ENCODE measurements around the gene RGS4.
"Not testable (repeated sequence)": the region's sequence is repeated elsewhere in the genome, so short reads cannot be mapped to it uniquely, and the experiment has no call there.

Gene RGS4

GRCh38 chr1:163076981-163077761 lies 8.0 kb downstream of the RGS4 start:
- no peaks in the 10 kb centered on the region for H3K4me1 ChIP-seq (ENCODE audit: control insufficient read depth in 2 of 2, insufficient read depth in 2 of 2, low read length in 2 of 2)
- H3K9ac ChIP-seq (ENCODE audit: low read depth in 1 of 2, low read length in 2 of 2): no peak overlapping the region
- no peaks in the 10 kb centered on the region for H3K27me3 ChIP-seq (ENCODE audit: control insufficient read depth in 2 of 2, insufficient read depth in 2 of 2, low read length in 2 of 2)
- H3K27ac ChIP-seq (ENCODE audit: low read depth in 2 of 2, low read length in 2 of 2): no peak overlapping the region
- H3K9me3 ChIP-seq (ENCODE audit: control insufficient read depth in 2 of 2, low read length in 2 of 2): no peaks in the 10 kb centered on the region
- no peak overlapping the region for H3K4me3 ChIP-seq (ENCODE audit: low read length in 2 of 2)
- no peaks in the 10 kb centered on the region for H3K36me3 ChIP-seq (ENCODE audit: control insufficient read depth in 2 of 2, insufficient read depth in 2 of 2, low read length in 2 of 2)

GRCh38 chr1:163082971-163083370 lies 13.8 kb downstream of the RGS4 start:
- no peak overlapping the region for H3K9ac ChIP-seq (ENCODE audit: low read depth in 1 of 2, low read length in 2 of 2)
- no peaks in the 10 kb centered on the region for H3K27me3 ChIP-seq (ENCODE audit: control insufficient read depth in 2 of 2, insufficient read depth in 2 of 2, low read length in 2 of 2)
- H3K27ac ChIP-seq (ENCODE audit: low read depth in 2 of 2, low read length in 2 of 2): no peak overlapping the region
- H3K36me3 ChIP-seq (ENCODE audit: control insufficient read depth in 2 of 2, insufficient read depth in 2 of 2, low read length in 2 of 2): no peaks in the 10 kb centered on the region
- H3K9me3 ChIP-seq (ENCODE audit: control insufficient read depth in 2 of 2, low read length in 2 of 2): no peaks in the 10 kb centered on the region
- no peaks in the 10 kb centered on the region for H3K4me1 ChIP-seq (ENCODE audit: control insufficient read depth in 2 of 2, insufficient read depth in 2 of 2, low read length in 2 of 2)
- no peak overlapping the region for H3K4me3 ChIP-seq (ENCODE audit: low read length in 2 of 2)

DNA sequence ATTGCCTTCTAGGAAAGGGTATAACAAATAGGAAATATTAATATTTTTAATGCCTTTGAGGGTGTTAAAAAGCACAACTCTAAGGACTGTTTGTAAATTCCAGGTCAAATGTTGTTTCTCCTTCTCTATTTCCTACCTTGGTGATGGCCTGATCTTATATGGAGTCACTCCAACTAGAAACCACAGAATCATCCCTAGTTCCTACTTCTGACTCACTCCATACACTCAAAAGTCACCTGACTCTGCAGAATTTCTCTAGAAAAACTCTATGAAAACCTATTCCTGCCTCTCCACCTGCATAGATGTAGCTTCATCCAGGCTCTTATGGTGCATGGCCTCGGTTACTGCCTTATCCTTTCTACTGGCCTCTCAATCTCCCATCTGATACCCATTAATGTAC lies 14.5 kb downstream of the RGS4 start:
- Histone ChIP-seq H3K36me3 (ENCODE audit: control insufficient read depth in 2 of 2, insufficient read depth in 2 of 2, low read length in 2 of 2) (no peaks in the 10 kb centered on the region), H3K4me3 (ENCODE audit: low read length in 2 of 2) (no peak overlapping the region), H3K4me1 (ENCODE audit: control insufficient read depth in 2 of 2, insufficient read depth in 2 of 2, low read length in 2 of 2) (no peaks in the 10 kb centered on the region), H3K27ac (ENCODE audit: low read depth in 2 of 2, low read length in 2 of 2) (no peak overlapping the region), H3K27me3 (ENCODE audit: control insufficient read depth in 2 of 2, insufficient read depth in 2 of 2, low read length in 2 of 2) (no peaks in the 10 kb centered on the region), H3K9me3 (ENCODE audit: control insufficient read depth in 2 of 2, low read length in 2 of 2) (no peaks in the 10 kb centered on the region), H3K9ac (ENCODE audit: low read depth in 1 of 2, low read length in 2 of 2) (no peak overlapping the region)

GRCh38 chr1:163084330-163084729 lies 15.2 kb downstream of the RGS4 start:
- no peaks in the 10 kb centered on the region for H3K4me1 ChIP-seq (ENCODE audit: control insufficient read depth in 2 of 2, insufficient read depth in 2 of 2, low read length in 2 of 2)
- H3K9me3 ChIP-seq (ENCODE audit: control insufficient read depth in 2 of 2, low read length in 2 of 2): no peaks in the 10 kb centered on the region
- H3K4me3 ChIP-seq (ENCODE audit: low read length in 2 of 2): no peak overlapping the region
- no peak overlapping the region for H3K27ac ChIP-seq (ENCODE audit: low read depth in 2 of 2, low read length in 2 of 2)
- H3K27me3 ChIP-seq (ENCODE audit: control insufficient read depth in 2 of 2, insufficient read depth in 2 of 2, low read length in 2 of 2): no peaks in the 10 kb centered on the region
- no peak overlapping the region for H3K9ac ChIP-seq (ENCODE audit: low read depth in 1 of 2, low read length in 2 of 2)
- no peaks in the 10 kb centered on the region for H3K36me3 ChIP-seq (ENCODE audit: control insufficient read depth in 2 of 2, insufficient read depth in 2 of 2, low read length in 2 of 2)

DNA sequence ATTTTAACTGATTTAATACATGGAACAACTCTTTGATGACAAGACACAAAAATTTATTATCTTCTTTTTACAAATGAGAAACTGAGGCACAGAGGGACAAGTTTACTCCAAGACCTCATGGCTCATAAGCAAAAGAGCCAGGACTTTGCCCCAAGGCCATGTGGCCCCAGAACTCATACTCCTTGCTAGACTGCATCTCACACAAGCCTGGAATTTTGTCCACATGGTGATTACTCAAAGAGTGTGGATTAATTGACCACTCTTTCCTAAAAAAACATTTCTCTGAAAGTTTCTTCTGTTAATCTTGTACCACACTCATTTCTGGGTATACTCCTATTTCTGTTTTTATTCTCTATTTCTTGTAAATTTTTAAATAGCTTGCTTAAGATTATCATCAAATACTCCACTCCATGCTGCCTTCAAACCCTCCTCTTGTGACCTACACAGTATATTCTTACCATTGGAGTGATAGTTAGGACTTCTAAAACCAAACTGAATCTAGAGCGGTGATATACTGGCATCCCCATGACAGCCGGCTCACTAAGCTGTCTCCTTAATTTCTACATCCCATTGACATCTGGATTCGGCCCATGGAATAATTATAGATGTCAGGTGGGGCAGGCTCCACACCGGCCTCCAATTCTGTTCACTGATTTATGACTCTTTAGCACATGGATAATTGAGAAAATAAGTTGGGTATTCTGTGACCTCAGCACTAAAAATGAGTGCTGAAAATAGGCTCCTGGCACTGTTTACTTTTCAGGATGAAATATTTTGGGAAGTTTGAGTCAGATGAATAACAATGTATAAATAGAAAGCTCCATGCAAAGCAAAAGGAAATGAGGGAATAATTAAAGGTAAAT lies 16.1 kb downstream of the RGS4 start:
- Histone ChIP-seq H3K9ac (ENCODE audit: low read depth in 1 of 2, low read length in 2 of 2) (no peak overlapping the region), H3K27ac (ENCODE audit: low read depth in 2 of 2, low read length in 2 of 2) (no peak overlapping the region), H3K4me3 (ENCODE audit: low read length in 2 of 2) (no peak overlapping the region), H3K4me1 (ENCODE audit: control insufficient read depth in 2 of 2, insufficient read depth in 2 of 2, low read length in 2 of 2) (no peaks in the 10 kb centered on the region), H3K36me3 (ENCODE audit: control insufficient read depth in 2 of 2, insufficient read depth in 2 of 2, low read length in 2 of 2) (no peaks in the 10 kb centered on the region), H3K27me3 (ENCODE audit: control insufficient read depth in 2 of 2, insufficient read depth in 2 of 2, low read length in 2 of 2) (no peaks in the 10 kb centered on the region), H3K9me3 (ENCODE audit: control insufficient read depth in 2 of 2, low read length in 2 of 2) (no peaks in the 10 kb centered on the region)

DNA sequence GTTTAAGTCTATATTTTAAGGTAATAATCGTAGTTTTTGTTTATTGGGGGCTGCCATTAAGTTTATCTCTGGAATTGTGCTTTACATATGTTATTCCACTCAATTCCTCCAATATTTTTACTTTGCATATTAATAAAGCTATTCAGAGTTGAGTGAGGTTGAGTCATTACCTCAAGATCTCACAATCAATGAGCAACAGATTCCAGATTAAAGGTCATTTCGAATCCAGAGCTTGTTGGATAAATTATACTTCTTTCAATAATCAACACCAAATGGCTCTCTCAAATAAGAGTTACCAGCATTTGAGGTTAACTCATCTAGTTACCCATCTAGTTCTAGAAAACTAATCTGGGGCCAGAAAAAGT lies 16.7 kb downstream of the RGS4 start:
- no peak overlapping the region for H3K4me3 ChIP-seq (ENCODE audit: low read length in 2 of 2)

GRCh38 chr1:163089117-163089516 lies 20.0 kb downstream of the RGS4 start:
- not testable (repeated sequence) for H3K9ac ChIP-seq (ENCODE audit: low read depth in 1 of 2, low read length in 2 of 2); H3K4me3 ChIP-seq (ENCODE audit: low read length in 2 of 2); H3K4me1 ChIP-seq (ENCODE audit: control insufficient read depth in 2 of 2, insufficient read depth in 2 of 2, low read length in 2 of 2); H3K36me3 ChIP-seq (ENCODE audit: control insufficient read depth in 2 of 2, insufficient read depth in 2 of 2, low read length in 2 of 2); H3K9me3 ChIP-seq (ENCODE audit: control insufficient read depth in 2 of 2, low read length in 2 of 2); H3K27ac ChIP-seq (ENCODE audit: low read depth in 2 of 2, low read length in 2 of 2); H3K27me3 ChIP-seq (ENCODE audit: control insufficient read depth in 2 of 2, insufficient read depth in 2 of 2, low read length in 2 of 2)

More for the DNA sequence above, 16.7 kb downstream of the RGS4 start:
- Histone ChIP-seq H3K4me1 (ENCODE audit: control insufficient read depth in 2 of 2, insufficient read depth in 2 of 2, low read length in 2 of 2) (no peaks in the 10 kb centered on the region), H3K36me3 (ENCODE audit: control insufficient read depth in 2 of 2, insufficient read depth in 2 of 2, low read length in 2 of 2) (no peaks in the 10 kb centered on the region), H3K27me3 (ENCODE audit: control insufficient read depth in 2 of 2, insufficient read depth in 2 of 2, low read length in 2 of 2) (no peaks in the 10 kb centered on the region), H3K27ac (ENCODE audit: low read depth in 2 of 2, low read length in 2 of 2) (no peak overlapping the region), H3K9me3 (ENCODE audit: control insufficient read depth in 2 of 2, low read length in 2 of 2) (no peaks in the 10 kb centered on the region), H3K9ac (ENCODE audit: low read depth in 1 of 2, low read length in 2 of 2) (no peak overlapping the region)

DNA sequence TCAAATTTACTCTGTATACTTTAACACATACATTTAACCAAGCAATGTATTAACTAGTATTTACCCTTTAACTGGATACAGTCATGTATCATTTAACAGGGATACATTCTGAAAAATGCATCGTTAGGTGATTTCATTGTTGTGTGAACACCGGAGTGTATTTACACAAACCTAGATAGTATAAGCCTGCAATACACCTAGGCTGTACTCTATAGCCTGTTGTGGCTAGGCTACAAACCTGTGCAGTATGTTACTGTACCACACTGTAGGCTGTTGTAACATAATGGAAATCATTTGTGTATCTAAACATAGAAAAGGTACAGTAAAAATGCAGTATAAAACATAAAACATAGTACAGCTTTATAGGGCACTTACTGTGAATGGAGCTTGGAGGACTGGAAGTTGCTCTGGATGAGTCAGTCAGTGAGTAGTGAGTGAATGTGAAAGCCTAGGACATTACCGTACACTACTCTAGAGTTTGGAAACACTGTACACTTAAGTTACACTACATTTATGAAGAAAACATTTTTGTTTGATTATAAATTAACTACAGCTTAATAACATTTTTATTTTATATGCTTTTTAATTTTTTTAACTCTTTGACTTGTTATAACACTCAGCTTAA lies 21.3 kb downstream of the RGS4 start:
- Histone ChIP-seq H3K27ac (ENCODE audit: low read depth in 2 of 2, low read length in 2 of 2) (no peak overlapping the region), H3K36me3 (ENCODE audit: control insufficient read depth in 2 of 2, insufficient read depth in 2 of 2, low read length in 2 of 2) (no peaks in the 10 kb centered on the region), H3K9ac (ENCODE audit: low read depth in 1 of 2, low read length in 2 of 2) (no peak overlapping the region), H3K27me3 (ENCODE audit: control insufficient read depth in 2 of 2, insufficient read depth in 2 of 2, low read length in 2 of 2) (no peaks in the 10 kb centered on the region), H3K4me1 (ENCODE audit: control insufficient read depth in 2 of 2, insufficient read depth in 2 of 2, low read length in 2 of 2) (no peaks in the 10 kb centered on the region), H3K4me3 (ENCODE audit: low read length in 2 of 2) (no peak overlapping the region), H3K9me3 (ENCODE audit: control insufficient read depth in 2 of 2, low read length in 2 of 2) (no peaks in the 10 kb centered on the region)

GRCh38 chr1:163093169-163093568 lies 24.0 kb downstream of the RGS4 start:
- no peaks in the 10 kb centered on the region for H3K9me3 ChIP-seq (ENCODE audit: control insufficient read depth in 2 of 2, low read length in 2 of 2)
- no peaks in the 10 kb centered on the region for H3K27me3 ChIP-seq (ENCODE audit: control insufficient read depth in 2 of 2, insufficient read depth in 2 of 2, low read length in 2 of 2)
- H3K9ac ChIP-seq (ENCODE audit: low read depth in 1 of 2, low read length in 2 of 2): no peak overlapping the region
- H3K4me3 ChIP-seq (ENCODE audit: low read length in 2 of 2): no peak overlapping the region
- no peak overlapping the region for H3K27ac ChIP-seq (ENCODE audit: low read depth in 2 of 2, low read length in 2 of 2)
- H3K4me1 ChIP-seq (ENCODE audit: control insufficient read depth in 2 of 2, insufficient read depth in 2 of 2, low read length in 2 of 2): no peaks in the 10 kb centered on the region
- no peaks in the 10 kb centered on the region for H3K36me3 ChIP-seq (ENCODE audit: control insufficient read depth in 2 of 2, insufficient read depth in 2 of 2, low read length in 2 of 2)

DNA sequence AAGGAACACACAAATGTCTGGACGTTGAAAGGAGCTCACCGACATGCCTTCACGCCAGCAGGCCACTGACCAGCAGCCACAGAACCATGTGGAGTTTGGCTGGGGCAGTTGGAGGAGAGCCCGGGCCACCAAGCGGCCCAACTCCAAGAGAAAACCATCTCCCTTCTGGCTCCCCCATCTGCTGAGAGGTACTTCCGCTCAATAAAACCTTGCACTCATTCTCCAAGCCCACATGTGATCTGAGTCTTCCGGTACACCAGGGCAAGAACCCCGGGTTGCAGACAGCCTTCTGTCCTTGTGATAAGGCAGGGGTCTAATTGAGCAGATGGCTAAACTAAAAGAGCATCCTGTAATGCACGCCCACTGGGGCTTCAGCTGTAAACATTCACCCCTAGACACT lies 24.4 kb downstream of the RGS4 start:
- no peak overlapping the region for H3K27ac ChIP-seq (ENCODE audit: low read depth in 2 of 2, low read length in 2 of 2)
- no peak overlapping the region for H3K4me3 ChIP-seq (ENCODE audit: low read length in 2 of 2)
- H3K36me3 ChIP-seq (ENCODE audit: control insufficient read depth in 2 of 2, insufficient read depth in 2 of 2, low read length in 2 of 2): no peaks in the 10 kb centered on the region
- no peaks in the 10 kb centered on the region for H3K4me1 ChIP-seq (ENCODE audit: control insufficient read depth in 2 of 2, insufficient read depth in 2 of 2, low read length in 2 of 2)
- H3K27me3 ChIP-seq (ENCODE audit: control insufficient read depth in 2 of 2, insufficient read depth in 2 of 2, low read length in 2 of 2): no peaks in the 10 kb centered on the region
- no peak overlapping the region for H3K9ac ChIP-seq (ENCODE audit: low read depth in 1 of 2, low read length in 2 of 2)
- no peaks in the 10 kb centered on the region for H3K9me3 ChIP-seq (ENCODE audit: control insufficient read depth in 2 of 2, low read length in 2 of 2)

All from mucosa of rectum (tissue), 2 donors.